ENCODE measurements around the gene NUP210.

The NUP210 gene

DNA sequence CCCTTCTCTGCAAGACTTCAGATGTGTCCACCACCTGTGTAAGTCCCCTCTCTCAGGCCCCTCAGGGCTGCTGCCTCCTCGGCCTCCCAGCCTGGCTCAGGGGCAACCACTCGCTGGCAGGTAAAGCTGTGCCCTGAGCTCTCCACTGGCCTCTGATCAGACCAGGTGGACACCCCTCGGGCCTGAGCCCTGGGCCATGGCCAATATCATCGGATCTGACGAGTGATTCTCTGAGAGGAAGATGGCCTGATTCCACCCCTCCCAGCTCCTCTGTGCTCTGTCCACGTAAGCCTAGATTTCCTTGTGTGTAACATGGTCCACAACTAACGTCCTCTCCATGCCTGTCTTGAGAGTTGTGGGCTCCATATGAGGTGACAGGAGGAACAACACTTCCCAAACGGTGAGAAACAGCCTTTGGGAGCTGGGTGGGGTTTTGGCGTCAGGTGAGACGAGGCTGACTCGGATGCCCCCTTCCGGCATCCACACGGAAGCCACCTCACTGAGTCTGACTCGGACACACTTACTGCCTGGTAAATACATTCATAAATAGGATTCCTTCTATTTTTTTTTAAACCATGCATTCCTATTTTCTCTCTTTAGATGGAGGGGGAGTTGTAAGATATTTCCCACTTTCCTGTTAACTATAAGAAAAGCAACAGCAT, 86.8 kb downstream of the NUP210 start:
- H3K27ac ChIP-seq (ENCODE audit: low read length), result peak overlapping the region; percentile 25; the same call in 1 of the 2 replicates
- TF ChIP-seq, protein P1, sequence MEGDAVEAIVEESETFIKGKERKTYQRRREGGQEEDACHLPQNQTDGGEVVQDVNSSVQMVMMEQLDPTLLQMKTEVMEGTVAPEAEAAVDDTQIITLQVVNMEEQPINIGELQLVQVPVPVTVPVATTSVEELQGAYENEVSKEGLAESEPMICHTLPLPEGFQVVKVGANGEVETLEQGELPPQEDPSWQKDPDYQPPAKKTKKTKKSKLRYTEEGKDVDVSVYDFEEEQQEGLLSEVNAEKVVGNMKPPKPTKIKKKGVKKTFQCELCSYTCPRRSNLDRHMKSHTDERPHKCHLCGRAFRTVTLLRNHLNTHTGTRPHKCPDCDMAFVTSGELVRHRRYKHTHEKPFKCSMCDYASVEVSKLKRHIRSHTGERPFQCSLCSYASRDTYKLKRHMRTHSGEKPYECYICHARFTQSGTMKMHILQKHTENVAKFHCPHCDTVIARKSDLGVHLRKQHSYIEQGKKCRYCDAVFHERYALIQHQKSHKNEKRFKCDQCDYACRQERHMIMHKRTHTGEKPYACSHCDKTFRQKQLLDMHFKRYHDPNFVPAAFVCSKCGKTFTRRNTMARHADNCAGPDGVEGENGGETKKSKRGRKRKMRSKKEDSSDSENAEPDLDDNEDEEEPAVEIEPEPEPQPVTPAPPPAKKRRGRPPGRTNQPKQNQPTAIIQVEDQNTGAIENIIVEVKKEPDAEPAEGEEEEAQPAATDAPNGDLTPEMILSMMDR (IDR thresholded peaks at IDR 0.05; ENCODE audit: borderline replicate concordance, extremely low read depth, low read length, poor library complexity, severe bottlenecking), result no peak
- no peak for TF ChIP-seq EZH2 (IDR thresholded peaks at IDR 0.05; ENCODE audit: borderline replicate concordance, low read depth, low read length, severe bottlenecking)
- no peaks in the 10 kb centered on the region for H3K4me1 ChIP-seq (ENCODE audit: insufficient read depth, low read length)
- H3K4me2 ChIP-seq (ENCODE audit: insufficient read depth, low read length), result no peak overlapping the region
- H3K79me2 ChIP-seq (ENCODE audit: insufficient read depth, low read length), result no peaks in the 10 kb centered on the region
- H3K36me3 ChIP-seq (ENCODE audit: insufficient read depth, low read length), result peaks cover 99% of the 10 kb centered on the region
- no peak overlapping the region for H3K4me3 ChIP-seq (ENCODE audit: low read depth in 1 of 2, low read length in 2 of 2)
- ATAC-seq (ENCODE audit: insufficient read depth, low read depth) (no peak), DNase-seq (no peak)
- H2AFZ ChIP-seq (ENCODE audit: low read depth, low read length), result no peak overlapping the region
- no peaks in the 10 kb centered on the region for H3K9me3 ChIP-seq (ENCODE audit: insufficient read depth, low read length, severe bottlenecking)
- no peaks in the 10 kb centered on the region for H4K20me1 ChIP-seq (ENCODE audit: insufficient read depth, low read length)
- no peaks in the 10 kb centered on the region for H3K27me3 ChIP-seq (ENCODE audit: insufficient read depth, low read length, poor library complexity)
- H3K9ac ChIP-seq (ENCODE audit: low read depth, low read length), result no peak overlapping the region

DNA sequence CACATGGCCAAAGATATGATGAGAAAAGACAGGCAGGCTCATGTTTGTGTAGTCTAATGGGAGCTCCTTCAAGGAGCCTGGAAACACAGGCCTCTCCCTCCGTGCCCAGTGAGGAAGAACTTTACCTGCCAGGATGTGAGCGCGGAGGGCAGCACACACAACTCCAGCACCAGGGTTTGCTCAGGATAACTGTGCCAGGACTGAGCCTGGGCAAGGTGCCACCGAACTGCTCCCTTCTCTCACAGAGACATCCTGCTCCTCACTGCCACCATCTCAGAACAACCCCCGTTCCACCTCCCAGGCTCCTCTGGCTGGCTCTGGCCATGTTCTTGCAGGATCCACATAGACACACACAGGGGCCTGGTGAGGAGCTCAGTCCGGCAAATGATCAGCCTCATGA, 87.4 kb downstream of the NUP210 start:
- H3K79me2 ChIP-seq (ENCODE audit: insufficient read depth, low read length), result no peaks in the 10 kb centered on the region
- no peak overlapping the region for H3K4me3 ChIP-seq (ENCODE audit: low read depth in 1 of 2, low read length in 2 of 2)
- H3K27ac ChIP-seq (ENCODE audit: low read length), result peak overlapping the region; percentile 45; the same call in 1 of the 2 replicates
- no peaks in the 10 kb centered on the region for H3K9me3 ChIP-seq (ENCODE audit: insufficient read depth, low read length, severe bottlenecking)
- DNase-seq (no peak), ATAC-seq (ENCODE audit: insufficient read depth, low read depth) (no peak)
- no peak overlapping the region for H2AFZ ChIP-seq (ENCODE audit: low read depth, low read length)
- H3K4me1 ChIP-seq (ENCODE audit: insufficient read depth, low read length), result no peaks in the 10 kb centered on the region
- H3K36me3 ChIP-seq (ENCODE audit: insufficient read depth, low read length), result peaks cover 99% of the 10 kb centered on the region
- H3K9ac ChIP-seq (ENCODE audit: low read depth, low read length), result no peak overlapping the region
- no peak overlapping the region for H3K4me2 ChIP-seq (ENCODE audit: insufficient read depth, low read length)
- no peaks in the 10 kb centered on the region for H3K27me3 ChIP-seq (ENCODE audit: insufficient read depth, low read length, poor library complexity)
- no peaks in the 10 kb centered on the region for H4K20me1 ChIP-seq (ENCODE audit: insufficient read depth, low read length)
- TF ChIP-seq EZH2 (IDR thresholded peaks at IDR 0.05; ENCODE audit: borderline replicate concordance, low read depth, low read length, severe bottlenecking), result no peak
- TF ChIP-seq, protein P1 (IDR thresholded peaks at IDR 0.05; ENCODE audit: borderline replicate concordance, extremely low read depth, low read length, poor library complexity, severe bottlenecking), result no peak

DNA sequence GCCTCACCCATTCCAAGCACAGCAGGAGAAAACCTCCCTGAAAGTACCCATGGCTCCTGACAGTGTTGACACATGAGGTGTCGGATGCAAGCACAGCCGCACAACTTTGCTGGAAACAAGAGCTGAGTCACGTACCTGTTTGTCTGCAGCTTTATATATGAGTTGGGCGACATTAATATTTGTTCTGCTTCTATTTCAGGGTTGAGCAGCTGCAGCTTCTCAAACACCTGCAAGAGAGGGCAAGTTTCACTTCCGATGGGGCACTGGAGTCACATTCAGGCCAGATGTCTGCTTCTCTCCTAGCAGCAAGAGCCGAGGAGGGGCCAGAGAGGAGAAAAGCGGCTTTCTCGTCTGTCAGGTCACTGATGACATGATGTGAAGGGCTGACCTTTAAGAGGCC, 88.0 kb downstream of the NUP210 start:
- H3K79me2 ChIP-seq (ENCODE audit: insufficient read depth, low read length), result no peaks in the 10 kb centered on the region
- H3K9ac ChIP-seq (ENCODE audit: low read depth, low read length), result no peak overlapping the region
- peaks cover 99% of the 10 kb centered on the region for H3K36me3 ChIP-seq (ENCODE audit: insufficient read depth, low read length)
- no peaks in the 10 kb centered on the region for H3K9me3 ChIP-seq (ENCODE audit: insufficient read depth, low read length, severe bottlenecking)
- H2AFZ ChIP-seq (ENCODE audit: low read depth, low read length), result no peak overlapping the region
- no peaks in the 10 kb centered on the region for H3K27me3 ChIP-seq (ENCODE audit: insufficient read depth, low read length, poor library complexity)
- no peaks in the 10 kb centered on the region for H3K4me1 ChIP-seq (ENCODE audit: insufficient read depth, low read length)
- no peak overlapping the region for H3K4me3 ChIP-seq (ENCODE audit: low read depth in 1 of 2, low read length in 2 of 2)
- no peaks in the 10 kb centered on the region for H4K20me1 ChIP-seq (ENCODE audit: insufficient read depth, low read length)
- DNase-seq (no peak), ATAC-seq (ENCODE audit: insufficient read depth, low read depth) (no peak)
- no peak overlapping the region for H3K4me2 ChIP-seq (ENCODE audit: insufficient read depth, low read length)
- peak overlapping the region; percentile 45 for H3K27ac ChIP-seq (ENCODE audit: low read length)
- TF ChIP-seq, protein P1 (IDR thresholded peaks at IDR 0.05; ENCODE audit: borderline replicate concordance, extremely low read depth, low read length, poor library complexity, severe bottlenecking), result no peak
- no peak for TF ChIP-seq EZH2 (IDR thresholded peaks at IDR 0.05; ENCODE audit: borderline replicate concordance, low read depth, low read length, severe bottlenecking)
